Peyer's patch (tissue), 4 donors: ENCODE data around the gene BEST4. TPM values are rescaled to one million over a fixed set of nuclear protein-coding genes. Genes with fewer than 3 reads are reported as not detected.
"Not testable (repeated sequence)": the region's sequence is repeated elsewhere in the genome, so short reads cannot be mapped to it uniquely, and the experiment has no call there.

Experiments used
- DNase-seq, 3 donors: peaks; one replicate each; pipeline ENCODE4 v3.0.0-alpha.2; 2017 to 2019
- H3K27ac ChIP-seq, 4 donors: fragments of 200-600 bp; sonication (generic); one replicate each; pipeline ENCODE4 v1.5.1; 2016 to 2019
- H3K27me3 ChIP-seq, 2 donors: fragments of 200-600 bp; sonication (generic); one replicate each; pipeline ENCODE4 v1.5.1; 2019
- H3K36me3 ChIP-seq, 3 donors: fragments of 200-600 bp; sonication (generic); one replicate each; pipeline ENCODE4 v1.5.1; 2016 to 2019
- H3K4me1 ChIP-seq, 4 donors: fragments of 200-600 bp; sonication (generic); one replicate each; pipeline ENCODE4 v1.5.1; 2016 to 2019
- H3K4me3 ChIP-seq, 4 donors: fragments of 200-600 bp; sonication (generic); 1 replicate in 3 of 4; 2 replicates in 1 of 4; pipeline ENCODE4 v1.5.1; 2016 to 2019; ENCODE audit warnings: mild to moderate bottlenecking in 1 of 4
- H3K9me3 ChIP-seq, 4 donors: fragments of 200-600 bp; sonication (generic); one replicate each; pipeline ENCODE4 v1.5.1; 2016 to 2019; ENCODE audit warnings: mild to moderate bottlenecking in 1 of 4
- POLR2A ChIP-seq, 2 donors: fragments of 450-650 bp; IDR thresholded peaks; one replicate each; pipeline ENCODE4 v1.5.1; 2017; ENCODE audit warnings: antibody characterized with exemption in 2 of 2, mild to moderate bottlenecking in 2 of 2, moderate library complexity in 2 of 2
- small RNA-seq, 2 donors: library from RNA; depleted of rRNA; stranded (forward); fragments of <200 nt; gene quantifications; one replicate each; pipeline ENCODE3, GENCODE V24; 2016
- total RNA-seq, 4 donors: library from RNA; depleted of rRNA; stranded (reverse); fragments of >200 nt; gene quantifications; one replicate each; pipeline ENCODE4 v1.1.0, GENCODE V29; 2016
- TF ChIP-seq, protein P1 (sequence below), 6 experiments: fragments of 450-650 bp in 4 of 6; fragments of 200-600 bp in 2 of 6; sonication (generic) in 1 of 6; IDR thresholded peaks; one replicate each; pipeline ENCODE4 v1.5.1; 2017 to 2019; ENCODE audit warnings: antibody characterized with exemption in 6 of 6, mild to moderate bottlenecking in 3 of 6, moderate library complexity in 1 of 6

BEST4 gene
- total RNA-seq, 4 donors from 2014 or later: 5.0 to 59.8 (median 28.6) TPM

DNA sequence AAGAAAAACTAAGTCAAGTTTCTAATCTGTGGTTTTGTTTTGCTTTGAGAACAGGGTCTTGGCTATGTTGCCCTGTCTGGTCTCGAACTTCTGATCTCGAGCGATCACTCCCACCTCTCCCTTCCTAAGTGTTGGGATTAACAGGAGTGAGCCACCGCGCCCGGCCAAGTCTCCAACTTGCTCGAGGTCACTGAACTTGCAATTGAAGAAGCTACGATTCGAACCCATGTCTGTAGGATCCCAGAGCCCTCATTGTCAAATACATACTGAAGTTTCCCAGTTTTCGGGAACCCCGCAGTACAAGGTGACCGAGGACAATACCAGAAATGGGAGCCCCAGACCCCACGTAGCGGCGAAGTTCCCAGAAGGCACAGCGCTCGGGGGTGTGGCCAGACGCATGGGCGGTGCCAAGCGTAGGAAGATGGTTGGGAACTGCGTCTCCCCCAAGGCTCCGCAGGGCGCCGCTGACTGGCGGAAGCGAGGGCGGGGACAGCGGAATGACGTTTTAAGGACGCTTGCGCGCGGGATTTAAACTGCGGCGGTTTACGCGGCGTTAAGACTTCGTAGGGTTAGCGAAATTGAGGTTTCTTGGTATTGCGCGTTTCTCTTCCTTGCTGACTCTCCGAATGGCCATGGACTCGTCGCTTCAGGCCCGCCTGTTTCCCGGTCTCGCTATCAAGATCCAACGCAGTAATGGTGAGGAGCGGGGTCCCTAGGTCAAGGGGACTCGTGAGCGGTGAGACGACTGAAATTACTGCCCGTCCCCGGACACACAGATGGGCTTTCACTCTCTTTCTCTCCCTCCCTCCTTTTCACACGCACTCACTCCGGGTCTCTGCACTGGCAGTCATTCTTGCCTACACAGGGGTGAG lies 48.4 kb downstream of the BEST4 start, which contains the start of gene KIF2C:
Gene KIF2C (plus strand): TSS at position 531 of the 872 bp plus-strand sequence. CDS start 96 bp downstream, at position 627.
- H3K9me3 ChIP-seq: no peaks in the 10 kb centered on the region
- TF ChIP-seq POLR2A (IDR thresholded peaks at IDR 0.05): peak; percentile 48 to 73
- TF ChIP-seq, protein P1, sequence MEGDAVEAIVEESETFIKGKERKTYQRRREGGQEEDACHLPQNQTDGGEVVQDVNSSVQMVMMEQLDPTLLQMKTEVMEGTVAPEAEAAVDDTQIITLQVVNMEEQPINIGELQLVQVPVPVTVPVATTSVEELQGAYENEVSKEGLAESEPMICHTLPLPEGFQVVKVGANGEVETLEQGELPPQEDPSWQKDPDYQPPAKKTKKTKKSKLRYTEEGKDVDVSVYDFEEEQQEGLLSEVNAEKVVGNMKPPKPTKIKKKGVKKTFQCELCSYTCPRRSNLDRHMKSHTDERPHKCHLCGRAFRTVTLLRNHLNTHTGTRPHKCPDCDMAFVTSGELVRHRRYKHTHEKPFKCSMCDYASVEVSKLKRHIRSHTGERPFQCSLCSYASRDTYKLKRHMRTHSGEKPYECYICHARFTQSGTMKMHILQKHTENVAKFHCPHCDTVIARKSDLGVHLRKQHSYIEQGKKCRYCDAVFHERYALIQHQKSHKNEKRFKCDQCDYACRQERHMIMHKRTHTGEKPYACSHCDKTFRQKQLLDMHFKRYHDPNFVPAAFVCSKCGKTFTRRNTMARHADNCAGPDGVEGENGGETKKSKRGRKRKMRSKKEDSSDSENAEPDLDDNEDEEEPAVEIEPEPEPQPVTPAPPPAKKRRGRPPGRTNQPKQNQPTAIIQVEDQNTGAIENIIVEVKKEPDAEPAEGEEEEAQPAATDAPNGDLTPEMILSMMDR (IDR thresholded peaks at IDR 0.05): peak in 1 of 6 experiments; percentile 21
- H3K27ac ChIP-seq: peak within 1 kb of the TSS; percentile 80 to 84 (median 83)
- peak within 1 kb of the TSS; percentile 53 to 60 (median 56) for H3K4me3 ChIP-seq
- H3K4me1 ChIP-seq: peaks cover 0 to 9% (median 6%) of the 10 kb centered on the region in 4 donors
- no peaks in the 10 kb centered on the region for H3K36me3 ChIP-seq
- H3K27me3 ChIP-seq: no peaks in the 10 kb centered on the region
- peak; percentile 95 to 98 (median 96) for DNase-seq

DNA sequence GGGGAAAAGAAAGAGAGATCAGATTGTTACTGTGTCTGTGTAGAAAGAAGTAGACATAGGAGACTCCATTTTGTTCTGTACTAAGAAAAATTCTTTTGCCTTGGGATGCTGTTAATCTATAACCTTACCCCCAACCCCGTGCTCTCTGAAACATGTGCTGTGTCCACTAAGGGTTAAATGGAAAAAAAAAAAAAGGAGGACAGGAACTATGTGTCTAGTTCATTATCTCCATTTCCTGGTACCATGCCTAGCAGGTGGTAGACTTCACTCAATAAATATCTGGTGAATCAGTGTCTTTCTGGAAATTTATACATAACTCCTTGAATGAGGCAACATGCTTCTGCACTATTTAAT lies 49.0 kb downstream of the BEST4 start:
- H3K4me3 ChIP-seq: peak overlapping the region; percentile 53 to 60 (median 56)
- not testable (repeated sequence) for DNase-seq, H3K27me3 ChIP-seq, H3K4me1 ChIP-seq, H3K36me3 ChIP-seq, H3K9me3 ChIP-seq
- H3K27ac ChIP-seq: peak overlapping the region; percentile 80 to 84 (median 83)

GRCh38 chr1:44735992-44736391 lies 52.0 kb downstream of the BEST4 start:
- Histone ChIP-seq H3K4me1 (peaks cover 0 to 15% (median 8%) of the 10 kb centered on the region in 4 donors), H3K9me3 (no peaks in the 10 kb centered on the region), H3K4me3 (no peak overlapping the region), H3K27ac (no peak overlapping the region), H3K27me3 (no peaks in the 10 kb centered on the region), H3K36me3 (no peaks in the 10 kb centered on the region)
- no peak for DNase-seq
- TF ChIP-seq, protein P1 (IDR thresholded peaks at IDR 0.05): no peak
- no peak for TF ChIP-seq POLR2A (IDR thresholded peaks at IDR 0.05)

GRCh38 chr1:44733784-44734183 lies 54.2 kb downstream of the BEST4 start:
- no peaks in the 10 kb centered on the region for H3K27me3 ChIP-seq
- H3K27ac ChIP-seq: peak overlapping the region in 1 of 4 donors; percentile 25
- no peak for DNase-seq
- H3K4me1 ChIP-seq: peaks cover 0 to 10% (median 2%) of the 10 kb centered on the region in 4 donors
- TF ChIP-seq, protein P1 (IDR thresholded peaks at IDR 0.05): no peak
- no peak for TF ChIP-seq POLR2A (IDR thresholded peaks at IDR 0.05)
- H3K36me3 ChIP-seq: no peaks in the 10 kb centered on the region
- no peak overlapping the region for H3K4me3 ChIP-seq
- no peaks in the 10 kb centered on the region for H3K9me3 ChIP-seq

Small RNAs within 50 kb of the gene (small RNA-seq; reads per million reads assigned to genes)
- gene SNORD38A (465 to 628 reads per million in 2 donors), gene SNORD38B (0 reads per million in 2 donors), gene SNORD46 (1,090 to 1,531 reads per million in 2 donors), gene SNORD55 (0 reads per million in 2 donors)

Other genes with a start within 250 kb of the BEST4 start
- gene TMEM53, start 113.7 kb downstream of the BEST4 start, total RNA-seq: 10 to 100 TPM in 3 of 4 donors, not detected in 1; 23.1 to 30.8 (median 26.5) TPM
- gene ARMH1, start 113.5 kb downstream of the BEST4 start, total RNA-seq: 1 to 10 TPM; 3.7 to 7.7 (median 4.8) TPM
- not detected for gene RNU5D-1, start 57.0 kb downstream of the BEST4 start, total RNA-seq
- 1 to 10 TPM; 2.5 to 8.3 (median 3.5) TPM for gene KIF2C, start 48.3 kb downstream of the BEST4 start, total RNA-seq
- 1,000 to 10,000 TPM in 1 of 4 donors, 100 to 1,000 TPM in 3; 456 to 1,875 (median 819) TPM for gene RPS8, start 12.6 kb downstream of the BEST4 start, total RNA-seq
- 10 to 100 TPM in 3 of 4 donors, 1 to 10 TPM in 1; 7.7 to 28.1 (median 23.5) TPM for gene PLK3, start 12.2 kb upstream of the BEST4 start, total RNA-seq
- gene DYNLT4, start 19.2 kb upstream of the BEST4 start, total RNA-seq: 1 to 10 TPM in 1 of 4 donors, not detected in 3; 3.5 TPM
- gene BTBD19, start 20.4 kb upstream of the BEST4 start, total RNA-seq: 1 to 10 TPM; 2.6 to 7.4 (median 3.5) TPM
- 1 to 10 TPM in 2 of 4 donors, under 1 TPM in 2; 0.27 to 2.5 (median 0.79) TPM for gene PTCH2, start 55.1 kb upstream of the BEST4 start, total RNA-seq
- 10 to 100 TPM; 10.3 to 23.9 (median 16.6) TPM for gene EIF2B3, start 198.4 kb upstream of the BEST4 start, total RNA-seq
- gene HECTD3, start 223.2 kb upstream of the BEST4 start, total RNA-seq: 100 to 1,000 TPM; 141 to 270 (median 202) TPM
- 10 to 100 TPM; 43.4 to 56.6 (median 51.3) TPM for gene UROD, start 224.1 kb upstream of the BEST4 start, total RNA-seq